TTC549 (cell line): ENCODE measurements around the gene APH1A.
"Not testable (repeated sequence)": the region's sequence is repeated elsewhere in the genome, so short reads cannot be mapped to it uniquely, and the experiment has no call there.

Experiments used
- FAIRE-seq: peaks from 2 replicates; lab custom pipeline; 2012; peaks lifted over from hg19 to GRCh38; lab: Jason Lieb, UNC

The APH1A gene

DNA sequence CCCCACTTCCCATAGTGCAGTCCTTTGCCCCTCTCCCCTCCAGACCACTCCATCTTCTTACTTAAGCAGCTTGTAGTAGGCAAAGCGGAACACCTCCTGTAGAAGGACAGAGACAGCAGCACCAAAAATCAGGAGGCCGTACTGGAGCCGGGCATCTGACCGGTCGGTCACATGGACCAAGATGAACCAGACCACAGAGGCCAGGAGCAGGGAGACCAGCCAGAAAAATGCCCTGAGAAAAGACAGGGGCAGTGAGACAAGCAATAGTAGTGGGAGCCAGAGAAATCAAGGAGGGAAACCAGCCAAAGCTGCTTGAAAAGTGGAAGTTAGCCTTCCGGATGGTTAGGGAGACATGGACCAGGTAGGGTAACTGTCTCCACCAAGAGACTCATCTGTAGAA is 920 bp downstream of the APH1A start:
- no peak for FAIRE-seq

DNA sequence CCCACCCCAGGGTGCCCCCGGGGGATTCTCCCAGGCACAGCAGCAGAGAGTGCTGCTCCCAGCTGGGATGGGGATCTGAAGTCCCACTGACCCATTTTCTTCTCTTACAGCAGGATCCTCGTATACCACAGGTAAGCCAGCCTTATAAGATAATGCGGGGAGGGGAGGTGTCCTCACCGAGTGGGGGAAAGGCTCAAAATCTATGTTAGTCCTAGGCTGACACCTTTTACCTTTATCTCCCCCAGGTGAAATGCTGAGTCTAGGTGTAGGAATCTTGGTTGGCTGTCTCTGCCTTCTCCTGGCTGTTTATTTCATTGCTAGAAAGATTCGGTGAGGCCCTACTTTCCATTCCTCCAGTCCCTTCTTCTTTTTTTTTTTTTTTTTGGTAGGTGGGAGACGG is 5.3 kb downstream of the APH1A start:
- FAIRE-seq = no peak

DNA sequence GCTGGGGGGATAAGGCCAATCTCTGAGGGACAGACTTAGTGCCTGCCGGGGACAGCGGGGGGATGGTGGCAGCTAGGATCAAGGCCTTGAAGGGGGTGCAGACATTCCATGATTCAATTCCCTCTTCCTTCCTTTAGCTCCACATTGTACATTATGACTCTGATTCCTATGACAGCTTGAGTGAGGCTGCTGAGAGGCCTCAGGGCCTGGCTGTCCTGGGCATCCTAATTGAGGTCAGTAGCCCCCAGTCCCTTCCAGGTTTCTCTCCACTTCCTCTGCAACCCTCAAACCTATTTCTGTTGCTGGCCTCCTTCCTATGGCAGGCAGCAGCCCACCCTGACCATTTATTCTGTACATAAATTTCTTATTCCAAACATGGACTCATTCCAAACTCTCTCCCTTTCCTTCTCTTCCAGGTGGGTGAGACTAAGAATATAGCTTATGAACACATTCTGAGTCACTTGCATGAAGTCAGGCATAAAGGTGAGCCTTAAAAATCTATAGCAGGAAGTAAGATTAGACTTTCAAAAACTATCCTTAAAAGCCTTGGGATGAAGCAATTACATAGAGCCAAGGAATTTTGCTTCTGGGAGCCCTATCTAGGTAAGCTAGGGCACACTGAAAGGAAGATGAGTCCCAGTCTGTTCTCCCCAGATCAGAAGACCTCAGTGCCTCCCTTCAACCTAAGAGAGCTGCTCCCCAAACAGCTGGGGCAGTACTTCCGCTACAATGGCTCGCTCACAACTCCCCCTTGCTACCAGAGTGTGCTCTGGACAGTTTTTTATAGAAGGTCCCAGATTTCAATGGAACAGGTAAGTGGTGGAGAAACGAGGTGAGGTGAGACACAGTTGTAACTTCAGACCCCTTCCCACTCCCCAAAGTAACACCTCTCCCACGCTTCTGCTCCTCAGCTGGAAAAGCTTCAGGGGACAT is 6.2 kb downstream of the APH1A start:
- FAIRE-seq = no peak

DNA sequence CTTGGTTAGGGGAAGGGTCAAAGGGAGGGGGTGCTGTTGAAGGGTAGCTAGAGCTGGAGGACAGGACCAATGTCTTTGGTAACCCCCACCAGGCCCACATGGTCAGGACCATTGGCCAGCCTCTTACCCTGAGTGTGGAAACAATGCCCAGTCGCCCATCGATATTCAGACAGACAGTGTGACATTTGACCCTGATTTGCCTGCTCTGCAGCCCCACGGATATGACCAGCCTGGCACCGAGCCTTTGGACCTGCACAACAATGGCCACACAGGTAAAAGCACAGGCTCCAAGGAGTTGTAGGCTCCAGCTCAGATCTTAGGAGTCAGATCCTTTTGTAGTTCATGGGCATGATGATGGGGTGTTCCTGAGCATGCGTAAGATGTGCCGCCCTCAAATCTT is 7.4 kb downstream of the APH1A start:
- no peak for FAIRE-seq

DNA sequence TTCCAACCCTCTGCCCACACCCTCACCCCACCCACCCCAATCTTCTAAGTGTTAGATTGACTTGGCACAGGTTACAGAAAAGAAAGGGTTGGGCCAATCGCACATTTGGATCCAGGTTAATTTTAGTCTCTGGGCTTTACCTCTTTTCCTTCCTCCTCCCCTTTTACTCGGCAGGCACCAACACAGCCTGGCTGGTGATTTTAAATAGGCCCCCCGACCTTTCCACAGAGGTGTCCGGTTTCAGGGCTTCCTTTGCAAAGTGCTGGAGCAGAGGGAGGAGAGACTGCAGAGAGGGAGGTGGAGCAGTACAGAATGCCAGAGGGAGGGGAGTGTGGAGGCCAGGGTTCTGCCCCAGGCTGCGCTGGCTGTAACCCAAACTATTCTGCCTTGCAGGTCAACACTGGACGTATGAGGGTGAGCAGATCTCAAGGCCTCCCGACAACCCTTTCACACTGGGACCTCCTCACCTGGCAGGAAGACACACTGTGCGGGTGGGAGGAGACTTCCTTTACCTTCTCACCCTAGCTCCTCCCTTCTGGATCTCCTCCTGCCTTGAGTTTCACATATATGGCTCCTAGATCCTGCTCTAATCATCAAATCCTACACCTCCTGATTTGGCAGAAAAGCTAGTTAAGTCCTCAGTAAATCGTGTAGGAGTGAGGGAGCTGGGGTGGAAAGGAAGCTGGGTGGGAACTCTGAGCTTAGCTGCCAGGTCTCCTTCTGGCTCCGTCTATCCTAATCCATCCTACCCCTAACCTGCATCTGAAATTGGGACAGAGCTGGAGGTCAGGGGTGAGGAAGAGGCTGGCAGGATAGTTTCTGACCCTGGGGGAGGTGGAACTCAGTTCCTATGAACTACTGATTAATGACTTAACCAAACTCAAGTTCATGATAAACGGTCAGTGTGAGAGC is 8.8 kb downstream of the APH1A start:
- FAIRE-seq = no peak

DNA sequence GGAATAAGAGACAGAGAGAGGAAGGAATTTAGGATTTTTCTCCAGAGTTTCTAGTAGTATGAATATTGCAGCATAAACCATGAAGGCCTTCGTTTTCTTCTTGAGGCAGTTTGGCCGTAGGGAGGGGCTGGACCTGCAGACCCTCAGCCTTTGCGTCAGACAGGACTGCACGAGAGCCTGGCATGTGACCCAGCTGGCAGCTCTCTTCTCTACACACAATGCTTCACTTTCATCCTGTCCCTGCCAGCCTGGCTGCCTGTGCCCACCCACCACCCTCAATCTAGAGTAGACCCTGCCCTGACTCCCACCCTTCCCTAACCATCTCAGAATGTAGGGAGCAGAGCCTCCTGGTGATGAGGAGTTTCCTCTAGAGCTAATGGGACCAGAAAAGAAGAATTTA is 9.6 kb downstream of the APH1A start:
- FAIRE-seq = no peak

DNA sequence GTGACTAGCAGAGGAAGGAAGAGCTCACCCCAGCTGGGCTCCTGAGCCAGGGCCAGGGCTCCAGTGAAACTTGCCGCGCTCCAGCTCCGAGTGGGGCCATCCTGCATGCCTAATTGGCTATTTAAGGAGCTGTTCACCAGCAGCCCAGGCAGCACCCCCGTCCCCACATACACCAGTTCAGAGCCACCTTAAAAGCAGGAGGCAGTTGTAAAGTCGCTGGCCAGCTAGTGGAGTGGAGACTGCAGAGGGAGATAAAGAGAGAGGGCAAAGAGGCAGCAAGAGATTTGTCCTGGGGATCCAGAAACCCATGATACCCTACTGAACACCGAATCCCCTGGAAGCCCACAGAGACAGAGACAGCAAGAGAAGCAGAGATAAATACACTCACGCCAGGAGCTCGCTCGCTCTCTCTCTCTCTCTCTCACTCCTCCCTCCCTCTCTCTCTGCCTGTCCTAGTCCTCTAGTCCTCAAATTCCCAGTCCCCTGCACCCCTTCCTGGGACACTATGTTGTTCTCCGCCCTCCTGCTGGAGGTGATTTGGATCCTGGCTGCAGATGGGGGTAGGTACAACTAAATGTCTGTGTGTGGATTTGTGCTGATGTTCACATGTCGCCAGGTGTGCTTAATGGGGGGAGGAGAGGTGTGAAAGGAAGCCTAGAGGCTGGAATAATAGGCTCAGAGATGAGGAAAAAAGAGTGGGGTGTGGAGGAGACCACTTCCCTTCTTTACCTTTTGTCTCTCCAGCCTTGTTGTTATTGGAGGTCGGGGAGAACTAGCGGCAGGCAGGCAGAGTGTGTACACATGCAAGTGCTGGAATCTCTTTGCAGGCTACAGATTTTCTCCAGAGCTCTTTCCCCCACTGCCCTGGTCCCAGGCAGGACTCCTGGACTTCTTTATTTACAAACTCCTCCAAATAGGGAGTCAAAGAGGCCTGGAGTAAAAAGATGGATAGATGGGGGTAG is 10.9 kb downstream of the APH1A start, which contains the start of gene CA14:
TSS of gene CA14 (plus strand) at position 151 of the 962 bp plus-strand sequence. CDS start at position 506, 355 bp downstream.
- FAIRE-seq = no peak

DNA sequence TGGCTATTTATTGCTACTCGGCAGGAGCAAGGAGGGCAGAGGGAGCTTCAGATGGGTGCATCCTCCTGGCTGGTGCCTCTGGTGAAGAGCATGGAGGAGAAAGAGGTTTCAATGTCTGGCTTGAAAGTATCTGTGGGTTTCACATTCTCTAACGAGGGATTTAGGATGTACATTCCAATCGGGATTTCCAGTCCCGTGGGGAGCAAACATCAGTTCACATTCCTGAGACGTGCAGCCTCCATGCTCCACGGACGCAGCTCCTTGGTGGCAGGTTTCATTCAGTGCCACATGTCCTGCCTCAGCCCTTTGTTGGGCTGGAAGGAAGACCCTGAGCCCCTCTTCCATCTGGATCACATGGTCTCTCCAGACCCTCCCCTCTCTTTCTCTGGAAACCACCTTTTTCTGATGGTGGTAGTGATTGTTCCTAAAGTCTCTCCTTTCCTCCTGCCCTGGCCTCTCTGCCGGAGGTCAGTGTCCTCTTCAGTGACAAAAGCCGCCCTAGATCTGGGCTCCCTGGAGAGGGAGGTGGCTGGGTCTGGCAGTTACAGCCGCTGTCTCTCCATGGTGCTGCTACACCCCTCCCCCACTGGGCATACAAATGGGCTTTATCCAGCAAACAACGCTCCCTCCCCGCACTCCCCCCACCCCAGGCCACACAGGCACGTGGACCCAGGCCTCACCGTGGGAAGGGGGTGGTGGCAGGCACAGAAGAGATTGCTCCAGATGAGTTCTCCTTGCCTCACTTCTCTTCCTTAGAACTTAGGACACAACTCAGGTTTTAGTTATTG is 12.1 kb downstream of the APH1A start:
- no peak for FAIRE-seq

DNA sequence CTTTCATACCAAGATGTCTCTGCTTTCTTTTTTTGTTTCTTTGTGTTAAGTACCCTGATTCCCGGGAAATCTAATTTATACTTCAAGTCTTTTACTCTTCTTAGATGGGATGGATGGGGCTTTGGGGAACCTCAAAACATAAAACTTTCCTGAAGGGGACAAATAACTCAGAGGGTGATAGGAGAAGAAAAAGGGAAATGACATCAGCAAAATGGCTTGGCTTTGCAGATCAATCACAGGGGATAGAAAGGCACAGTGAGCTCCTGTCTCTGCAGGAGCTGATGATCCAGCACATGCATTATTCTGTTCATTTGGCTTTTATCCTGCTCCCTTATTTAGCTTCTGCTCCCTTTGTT is 12.6 kb downstream of the APH1A start:
- no peak for FAIRE-seq

DNA sequence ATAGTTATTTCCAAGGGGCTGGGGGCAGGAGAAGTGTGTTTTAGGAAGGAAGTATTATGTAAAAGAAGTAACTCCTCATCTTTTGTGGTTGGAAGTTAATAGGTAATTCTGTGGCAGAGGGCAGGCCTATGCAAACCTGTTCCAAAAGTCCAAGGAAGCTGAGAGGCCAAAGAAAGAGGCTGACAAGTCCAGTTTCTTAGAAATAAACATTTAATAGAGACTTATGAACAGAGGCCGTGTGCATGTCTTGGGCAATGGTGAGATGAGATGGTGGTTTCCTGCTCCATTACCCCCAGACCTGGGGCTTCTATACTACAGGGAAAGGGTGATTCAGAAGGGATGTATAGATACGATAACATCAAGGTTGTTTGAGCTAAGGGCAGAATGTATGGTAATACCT is 18.9 kb downstream of the APH1A start:
- no peak for FAIRE-seq

DNA sequence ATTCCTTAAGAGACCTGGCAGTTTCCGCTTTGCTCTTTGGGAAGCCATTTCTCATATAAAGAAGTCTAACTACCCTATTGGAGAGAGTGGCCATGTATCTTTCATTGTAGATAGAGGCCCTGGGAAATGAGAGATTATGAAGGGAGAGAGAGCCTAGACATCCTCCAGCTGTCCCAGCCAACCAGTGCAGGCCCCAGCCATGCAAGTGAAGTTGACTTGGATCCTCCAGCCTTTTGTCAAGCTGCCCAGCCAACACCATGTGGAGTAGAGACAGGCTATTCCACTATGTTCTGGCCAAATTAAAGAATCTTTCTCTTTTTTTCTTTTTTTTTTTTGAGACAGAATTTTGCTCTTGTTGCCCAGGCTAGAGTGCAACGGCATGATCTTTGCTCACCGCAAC is 25.8 kb downstream of the APH1A start:
- FAIRE-seq = no peak

DNA sequence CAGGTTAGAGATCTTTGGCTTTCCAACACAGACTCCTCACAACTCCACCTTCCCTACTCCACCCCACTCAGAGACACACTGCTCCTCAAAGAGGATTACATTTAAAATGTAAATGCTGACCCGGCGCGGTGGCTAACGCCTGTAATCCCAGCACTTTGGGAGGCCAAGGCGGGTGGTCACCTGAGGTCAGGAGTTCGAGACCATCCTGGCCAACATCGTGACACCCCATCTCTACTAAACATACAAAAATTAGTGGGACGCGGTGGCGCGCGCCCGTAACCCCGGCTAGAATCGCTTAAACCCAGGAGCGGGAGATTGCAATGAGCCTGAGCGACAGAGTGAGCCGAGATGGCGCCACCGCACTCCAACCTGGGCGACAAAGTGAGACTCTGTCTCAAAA is 31.1 kb downstream of the APH1A start:
- FAIRE-seq = no peak

DNA sequence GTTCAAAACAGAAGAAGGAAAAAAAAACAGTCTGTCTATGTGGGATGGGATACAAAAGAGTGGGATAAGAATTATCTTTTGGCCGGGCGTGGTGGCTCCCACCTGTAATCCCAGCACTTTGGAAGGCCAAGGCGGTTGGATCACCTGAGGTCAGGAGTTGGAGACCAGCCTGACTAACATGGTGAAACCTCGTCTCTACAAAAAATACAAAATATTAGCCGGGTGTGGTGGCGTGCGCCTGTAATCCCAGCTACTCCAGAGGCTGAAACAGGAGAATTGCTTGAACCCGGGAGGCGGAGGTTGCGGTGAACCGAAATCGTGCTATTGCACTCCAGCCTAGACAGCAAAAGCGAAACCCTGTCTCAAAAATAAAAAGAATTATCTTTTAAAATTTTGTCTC is 31.6 kb downstream of the APH1A start:
- not testable (repeated sequence) for FAIRE-seq

DNA sequence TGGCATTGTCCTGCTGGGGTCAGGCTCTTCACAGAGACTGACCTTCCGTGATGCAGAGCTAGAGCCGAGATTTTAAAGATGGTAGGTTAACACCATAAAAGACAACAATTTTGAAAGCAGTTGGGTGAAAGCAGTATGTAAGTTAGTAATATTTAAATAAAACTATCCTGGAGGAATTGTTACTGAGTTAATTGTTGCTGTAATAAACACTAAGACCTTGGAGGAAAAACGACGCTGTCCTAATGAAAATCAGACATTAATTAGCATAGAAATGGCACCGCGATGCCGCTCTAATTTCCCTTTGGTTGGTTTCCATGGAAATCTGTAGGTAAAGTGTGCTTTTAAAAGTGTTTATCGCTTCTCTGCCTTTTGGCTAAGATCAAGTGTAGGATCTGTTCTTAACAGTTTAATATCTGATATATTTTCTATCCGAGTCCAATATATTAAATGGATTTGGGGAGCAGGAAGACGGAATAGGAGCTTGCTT is 32.2 kb downstream of the APH1A start:
- FAIRE-seq = no peak

DNA sequence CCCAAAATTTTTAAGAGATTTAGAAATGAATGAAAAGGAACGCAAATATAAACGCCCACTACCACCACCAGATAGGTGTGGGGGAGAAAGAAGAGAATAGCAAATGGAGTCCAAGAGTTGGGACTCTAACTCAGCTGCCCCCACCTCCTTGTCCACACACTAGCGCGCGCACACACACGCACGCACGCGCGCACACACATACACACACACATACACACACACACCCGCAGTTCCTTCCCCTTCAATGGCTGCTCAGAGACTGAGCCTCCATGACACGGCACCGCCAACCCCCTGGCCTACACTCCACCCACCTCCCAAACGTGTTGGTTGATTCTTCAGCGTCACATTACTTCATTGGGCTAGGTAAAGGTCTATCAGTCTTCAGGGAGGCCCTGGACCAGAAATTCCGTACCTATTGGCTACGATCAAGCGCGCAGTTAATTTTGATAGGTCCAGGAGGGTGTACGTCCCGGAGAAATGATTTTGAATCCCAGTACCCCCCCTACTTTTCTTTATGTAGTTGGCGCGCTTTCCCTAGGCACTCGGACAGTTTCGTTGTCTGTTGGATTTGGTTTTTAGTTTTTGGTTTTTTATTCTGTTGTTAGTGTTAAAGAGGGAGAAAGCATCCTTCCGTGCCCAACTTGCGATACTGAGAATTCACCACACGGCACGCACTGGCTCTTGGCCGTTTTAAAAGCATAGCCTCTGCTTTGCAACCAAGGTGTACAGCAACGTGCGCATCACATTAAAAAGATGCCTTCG is 32.8 kb downstream of the APH1A start, which contains the start of gene ANP32E:
TSS of gene ANP32E (minus strand) at position 261 of the 762 bp plus-strand sequence. CDS start 326 bp downstream, outside the sequence.
- FAIRE-seq = peak; percentile 99

DNA sequence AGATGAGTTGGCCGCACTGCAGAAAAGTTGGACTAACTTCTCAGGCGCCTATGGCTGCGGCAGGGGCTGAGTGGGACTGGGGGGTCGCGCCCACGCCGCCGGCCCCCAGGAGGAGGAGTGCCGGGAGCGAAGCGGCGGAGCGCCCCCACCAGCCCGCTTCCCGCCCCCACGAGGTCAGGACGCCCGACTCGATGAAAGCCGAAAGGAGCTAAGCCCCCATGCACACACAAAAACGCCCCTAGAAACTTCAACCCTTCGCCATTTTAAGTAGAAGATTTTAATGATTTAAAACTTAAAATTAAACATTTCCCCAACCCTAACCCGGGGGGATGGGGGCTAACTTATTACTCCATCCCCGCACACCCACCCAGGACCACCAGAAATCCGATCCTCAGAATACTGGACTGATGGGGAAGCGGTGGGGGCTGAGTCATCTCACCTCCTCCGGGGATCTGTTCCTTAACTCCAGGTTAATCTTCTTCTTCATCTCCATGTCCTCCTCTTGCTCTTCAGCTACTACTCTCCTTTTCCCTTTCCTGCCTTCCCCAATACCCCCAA is 33.4 kb downstream of the APH1A start:
- no peak for FAIRE-seq

DNA sequence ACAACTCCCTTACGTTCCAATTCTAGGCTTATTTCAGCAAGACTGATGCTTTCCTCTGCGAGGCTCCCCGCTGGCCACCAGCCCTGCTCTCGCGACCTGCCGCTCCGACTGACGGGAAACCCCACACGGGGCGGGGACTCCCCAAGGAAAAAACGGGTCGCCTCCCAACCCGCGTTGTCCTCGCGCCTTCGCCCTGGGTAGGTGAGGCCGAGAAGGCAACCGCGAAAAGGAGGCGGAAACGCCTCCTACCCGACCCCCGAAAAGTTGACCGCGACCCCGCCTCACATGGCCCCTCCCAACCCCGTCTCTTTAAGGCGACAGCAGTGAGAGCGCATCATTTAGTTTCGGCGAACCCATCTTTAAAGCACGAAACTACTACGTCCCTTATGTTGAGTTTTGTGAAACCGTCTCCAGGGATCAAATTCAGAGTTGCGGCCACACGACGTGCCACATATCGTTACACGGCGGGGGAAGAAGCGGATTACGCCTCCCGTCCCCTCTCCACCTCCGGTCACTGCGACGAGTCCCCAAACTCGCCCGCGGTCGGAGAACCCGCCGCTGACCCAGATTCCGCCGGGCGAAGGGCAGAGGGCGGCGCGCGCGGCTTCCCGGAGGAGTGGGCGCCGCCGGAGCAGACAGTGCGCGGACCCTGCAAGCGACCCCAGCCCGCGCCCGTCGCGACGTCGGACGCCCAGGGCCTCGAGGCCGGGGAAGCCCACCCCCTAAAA is 34.1 kb downstream of the APH1A start:
- FAIRE-seq = no peak

DNA sequence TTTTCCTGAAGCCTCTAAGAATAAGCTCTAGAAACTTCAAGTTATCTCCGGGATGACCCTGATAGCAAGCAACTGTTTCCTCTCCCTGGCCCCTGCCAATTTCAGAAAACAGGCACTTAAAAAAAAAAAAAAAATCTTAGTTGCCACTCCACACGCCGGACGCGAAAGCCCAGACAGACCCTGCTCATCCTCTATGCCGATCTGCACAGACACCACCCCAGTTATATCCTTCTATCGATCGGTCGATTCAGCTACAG is 34.6 kb downstream of the APH1A start:
- no peak for FAIRE-seq
